ENCODE measurements around the gene ZDHHC6. TPM values are rescaled to one million over a fixed set of nuclear protein-coding genes. Genes with fewer than 3 reads are reported as not detected.
"Not testable (repeated sequence)": the region's sequence is repeated elsewhere in the genome, so short reads cannot be mapped to it uniquely, and the experiment has no call there.

The ZDHHC6 gene
- polyA plus RNA-seq, 1 donor: 60.6 TPM

- Histone ChIP-seq H3K36me3 (ENCODE audit: control insufficient read depth, insufficient read depth, low read length) (peaks cover 3% of the 10 kb centered on the region), H3K27me3 (ENCODE audit: control insufficient read depth, insufficient read depth, low read length) (no peaks in the 10 kb centered on the region), H3K4me1 (ENCODE audit: control insufficient read depth, insufficient read depth, low read length) (no peaks in the 10 kb centered on the region), H3K4me3 (ENCODE audit: low read length) (no peak overlapping the region), H3K27ac (ENCODE audit: low read length) (no peak overlapping the region), H3K9me3 (ENCODE audit: control insufficient read depth, low read depth, low read length) (no peaks in the 10 kb centered on the region)
- no CpG with 5 or more reads among the region's 4 CpGs for WGBS (ENCODE audit: insufficient coverage, low lambda C conversion rate)
- DNase-seq: peak; percentile 29 to 59
These were observed 25.3 kb upstream of the ZDHHC6 start for GRCh38 chr10:112471878-112472487.

GRCh38 chr10:112467541-112468075 is 20.9 kb upstream of the ZDHHC6 start:
- peaks cover 20% of the 10 kb centered on the region for H3K36me3 ChIP-seq (ENCODE audit: control insufficient read depth, insufficient read depth, low read length)
- no peak overlapping the region for H3K27ac ChIP-seq (ENCODE audit: low read length)
- H3K9me3 ChIP-seq (ENCODE audit: control insufficient read depth, low read depth, low read length): no peaks in the 10 kb centered on the region
- no peak for DNase-seq
- no peak overlapping the region for H3K4me3 ChIP-seq (ENCODE audit: low read length)
- H3K4me1 ChIP-seq (ENCODE audit: control insufficient read depth, insufficient read depth, low read length): no peaks in the 10 kb centered on the region
- WGBS (ENCODE audit: insufficient coverage, low lambda C conversion rate): no CpG with 5 or more reads among the region's 1 CpG
- no peaks in the 10 kb centered on the region for H3K27me3 ChIP-seq (ENCODE audit: control insufficient read depth, insufficient read depth, low read length)

GRCh38 chr10:112466802-112467201 is 20.1 kb upstream of the ZDHHC6 start:
- no peak overlapping the region for H3K27ac ChIP-seq (ENCODE audit: low read length)
- H3K4me1 ChIP-seq (ENCODE audit: control insufficient read depth, insufficient read depth, low read length): no peaks in the 10 kb centered on the region
- DNase-seq: no peak
- no peaks in the 10 kb centered on the region for H3K27me3 ChIP-seq (ENCODE audit: control insufficient read depth, insufficient read depth, low read length)
- H3K4me3 ChIP-seq (ENCODE audit: low read length): no peak overlapping the region
- H3K36me3 ChIP-seq (ENCODE audit: control insufficient read depth, insufficient read depth, low read length): peaks cover 23% of the 10 kb centered on the region
- WGBS (ENCODE audit: insufficient coverage, low lambda C conversion rate): 92% methylated on average over 2 of the region's 3 CpGs
- no peaks in the 10 kb centered on the region for H3K9me3 ChIP-seq (ENCODE audit: control insufficient read depth, low read depth, low read length)

GRCh38 chr10:112465299-112465883 is 18.7 kb upstream of the ZDHHC6 start:
- Histone ChIP-seq H3K4me1 (ENCODE audit: control insufficient read depth, insufficient read depth, low read length) (no peaks in the 10 kb centered on the region), H3K27me3 (ENCODE audit: control insufficient read depth, insufficient read depth, low read length) (no peaks in the 10 kb centered on the region), H3K36me3 (ENCODE audit: control insufficient read depth, insufficient read depth, low read length) (peaks cover 28% of the 10 kb centered on the region), H3K4me3 (ENCODE audit: low read length) (no peak overlapping the region), H3K9me3 (ENCODE audit: control insufficient read depth, low read depth, low read length) (no peaks in the 10 kb centered on the region), H3K27ac (ENCODE audit: low read length) (no peak overlapping the region)
- 100% methylated on average over 3 of the region's 3 CpGs for WGBS (ENCODE audit: insufficient coverage, low lambda C conversion rate)
- DNase-seq: no peak

GRCh38 chr10:112464074-112464473 is 17.4 kb upstream of the ZDHHC6 start:
- not testable (repeated sequence) for DNase-seq; H3K4me3 ChIP-seq (ENCODE audit: low read length); H3K9me3 ChIP-seq (ENCODE audit: control insufficient read depth, low read depth, low read length); H3K4me1 ChIP-seq (ENCODE audit: control insufficient read depth, insufficient read depth, low read length); H3K27ac ChIP-seq (ENCODE audit: low read length); H3K27me3 ChIP-seq (ENCODE audit: control insufficient read depth, insufficient read depth, low read length)
- WGBS (ENCODE audit: insufficient coverage, low lambda C conversion rate): no CpG with 5 or more reads among the region's 5 CpGs
- H3K36me3 ChIP-seq (ENCODE audit: control insufficient read depth, insufficient read depth, low read length): peaks cover 28% of the 10 kb centered on the region

- WGBS (ENCODE audit: insufficient coverage, low lambda C conversion rate): no CpG with 5 or more reads among the region's 4 CpGs
- no peaks in the 10 kb centered on the region for H3K4me1 ChIP-seq (ENCODE audit: control insufficient read depth, insufficient read depth, low read length)
- no peak for DNase-seq
- no peak overlapping the region for H3K4me3 ChIP-seq (ENCODE audit: low read length)
- H3K36me3 ChIP-seq (ENCODE audit: control insufficient read depth, insufficient read depth, low read length): peaks cover 28% of the 10 kb centered on the region
- H3K27me3 ChIP-seq (ENCODE audit: control insufficient read depth, insufficient read depth, low read length): no peaks in the 10 kb centered on the region
- no peak overlapping the region for H3K27ac ChIP-seq (ENCODE audit: low read length)
- no peaks in the 10 kb centered on the region for H3K9me3 ChIP-seq (ENCODE audit: control insufficient read depth, low read depth, low read length)
These were observed 14.5 kb upstream of the ZDHHC6 start for GRCh38 chr10:112461029-112461887.

- 90% methylated on average over 2 of the region's 2 CpGs for WGBS (ENCODE audit: insufficient coverage, low lambda C conversion rate)
- Histone ChIP-seq H3K4me3 (ENCODE audit: low read length) (no peak overlapping the region), H3K27ac (ENCODE audit: low read length) (no peak overlapping the region), H3K27me3 (ENCODE audit: control insufficient read depth, insufficient read depth, low read length) (no peaks in the 10 kb centered on the region), H3K36me3 (ENCODE audit: control insufficient read depth, insufficient read depth, low read length) (peaks cover 24% of the 10 kb centered on the region), H3K4me1 (ENCODE audit: control insufficient read depth, insufficient read depth, low read length) (no peaks in the 10 kb centered on the region), H3K9me3 (ENCODE audit: control insufficient read depth, low read depth, low read length) (no peaks in the 10 kb centered on the region)
- DNase-seq: no peak
These were observed 13.7 kb upstream of the ZDHHC6 start for GRCh38 chr10:112460366-112460765.

- no peak for DNase-seq
- peaks cover 8% of the 10 kb centered on the region for H3K36me3 ChIP-seq (ENCODE audit: control insufficient read depth, insufficient read depth, low read length)
- WGBS (ENCODE audit: insufficient coverage, low lambda C conversion rate): 100% methylated on average over 1 of the region's 2 CpGs
These were observed 9.8 kb upstream of the ZDHHC6 start for GRCh38 chr10:112456533-112456932.

GRCh38 chr10:112454910-112455779 is 8.4 kb upstream of the ZDHHC6 start:
- Histone ChIP-seq H3K27ac (ENCODE audit: low read length) (no peak overlapping the region), H3K4me3 (ENCODE audit: low read length) (no peak overlapping the region), H3K4me1 (ENCODE audit: control insufficient read depth, insufficient read depth, low read length) (no peaks in the 10 kb centered on the region), H3K27me3 (ENCODE audit: control insufficient read depth, insufficient read depth, low read length) (no peaks in the 10 kb centered on the region), H3K36me3 (ENCODE audit: control insufficient read depth, insufficient read depth, low read length) (peaks cover 3% of the 10 kb centered on the region), H3K9me3 (ENCODE audit: control insufficient read depth, low read depth, low read length) (no peaks in the 10 kb centered on the region)
- 90% methylated on average over 1 of the region's 3 CpGs for WGBS (ENCODE audit: insufficient coverage, low lambda C conversion rate)
- no peak for DNase-seq

More at GRCh38 chr10:112456533-112456932, 9.8 kb upstream of the ZDHHC6 start:
- Histone ChIP-seq H3K27me3 (ENCODE audit: control insufficient read depth, insufficient read depth, low read length) (no peaks in the 10 kb centered on the region), H3K27ac (ENCODE audit: low read length) (no peak overlapping the region), H3K9me3 (ENCODE audit: control insufficient read depth, low read depth, low read length) (no peaks in the 10 kb centered on the region), H3K4me1 (ENCODE audit: control insufficient read depth, insufficient read depth, low read length) (no peaks in the 10 kb centered on the region), H3K4me3 (ENCODE audit: low read length) (no peak overlapping the region)

GRCh38 chr10:112448888-112449287 is 2.2 kb upstream of the ZDHHC6 start:
- DNase-seq: no peak
- H3K4me1 ChIP-seq (ENCODE audit: control insufficient read depth, insufficient read depth, low read length): peaks cover 5% of the 10 kb centered on the region
- no CpG with 5 or more reads among the region's 4 CpGs for WGBS (ENCODE audit: insufficient coverage, low lambda C conversion rate)

More at GRCh38 chr10:112448888-112449287, 2.2 kb upstream of the ZDHHC6 start:
- H3K4me3 ChIP-seq (ENCODE audit: low read length): no peak overlapping the region
- H3K27ac ChIP-seq (ENCODE audit: low read length): no peak overlapping the region
- no peaks in the 10 kb centered on the region for H3K9me3 ChIP-seq (ENCODE audit: control insufficient read depth, low read depth, low read length)
- H3K27me3 ChIP-seq (ENCODE audit: control insufficient read depth, insufficient read depth, low read length): no peaks in the 10 kb centered on the region
- peaks cover 13% of the 10 kb centered on the region for H3K36me3 ChIP-seq (ENCODE audit: control insufficient read depth, insufficient read depth, low read length)
